MM.1S (cell line): ENCODE data around the gene CDK6.

Experiments
- EZH2phosphoT487 ChIP-seq: fragments of 300-600 bp; sonication (generic); IDR thresholded peaks from 2 replicates; pipeline ENCODE4 v1.6.1; 2018; ENCODE audit warnings: antibody characterized with exemption, low read length
- TF ChIP-seq, protein P1 (sequence below): fragments of 300-600 bp; sonication (generic); IDR thresholded peaks from 2 replicates; pipeline ENCODE4 v1.5.1; 2016; ENCODE audit warnings: antibody characterized with exemption, low read length, mixed read lengths

DNA sequence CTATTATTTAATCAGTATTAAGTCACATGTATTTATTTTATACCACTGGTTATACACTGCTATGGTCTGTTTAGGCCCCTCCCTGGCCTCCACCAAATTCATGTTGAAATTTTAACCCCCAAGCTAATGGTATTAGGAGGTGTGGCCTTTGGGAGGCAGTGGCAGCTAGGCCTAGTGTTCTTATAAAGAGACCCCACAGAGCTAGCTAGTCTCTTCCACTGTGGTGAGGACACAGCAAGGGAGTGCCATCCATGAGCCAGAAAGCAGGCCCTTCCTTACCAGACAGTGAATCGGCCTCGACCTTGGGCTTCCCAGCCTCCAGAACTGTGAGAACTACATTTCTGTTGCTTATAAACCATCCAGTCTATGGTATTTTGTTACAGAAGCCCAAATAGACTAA is 279.1 kb downstream of the CDK6 start:
- TF ChIP-seq, protein P1, sequence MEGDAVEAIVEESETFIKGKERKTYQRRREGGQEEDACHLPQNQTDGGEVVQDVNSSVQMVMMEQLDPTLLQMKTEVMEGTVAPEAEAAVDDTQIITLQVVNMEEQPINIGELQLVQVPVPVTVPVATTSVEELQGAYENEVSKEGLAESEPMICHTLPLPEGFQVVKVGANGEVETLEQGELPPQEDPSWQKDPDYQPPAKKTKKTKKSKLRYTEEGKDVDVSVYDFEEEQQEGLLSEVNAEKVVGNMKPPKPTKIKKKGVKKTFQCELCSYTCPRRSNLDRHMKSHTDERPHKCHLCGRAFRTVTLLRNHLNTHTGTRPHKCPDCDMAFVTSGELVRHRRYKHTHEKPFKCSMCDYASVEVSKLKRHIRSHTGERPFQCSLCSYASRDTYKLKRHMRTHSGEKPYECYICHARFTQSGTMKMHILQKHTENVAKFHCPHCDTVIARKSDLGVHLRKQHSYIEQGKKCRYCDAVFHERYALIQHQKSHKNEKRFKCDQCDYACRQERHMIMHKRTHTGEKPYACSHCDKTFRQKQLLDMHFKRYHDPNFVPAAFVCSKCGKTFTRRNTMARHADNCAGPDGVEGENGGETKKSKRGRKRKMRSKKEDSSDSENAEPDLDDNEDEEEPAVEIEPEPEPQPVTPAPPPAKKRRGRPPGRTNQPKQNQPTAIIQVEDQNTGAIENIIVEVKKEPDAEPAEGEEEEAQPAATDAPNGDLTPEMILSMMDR, result no peak
- TF ChIP-seq EZH2phosphoT487, result no peak
